ENCODE results near the gene HEATR5B.

DNA sequence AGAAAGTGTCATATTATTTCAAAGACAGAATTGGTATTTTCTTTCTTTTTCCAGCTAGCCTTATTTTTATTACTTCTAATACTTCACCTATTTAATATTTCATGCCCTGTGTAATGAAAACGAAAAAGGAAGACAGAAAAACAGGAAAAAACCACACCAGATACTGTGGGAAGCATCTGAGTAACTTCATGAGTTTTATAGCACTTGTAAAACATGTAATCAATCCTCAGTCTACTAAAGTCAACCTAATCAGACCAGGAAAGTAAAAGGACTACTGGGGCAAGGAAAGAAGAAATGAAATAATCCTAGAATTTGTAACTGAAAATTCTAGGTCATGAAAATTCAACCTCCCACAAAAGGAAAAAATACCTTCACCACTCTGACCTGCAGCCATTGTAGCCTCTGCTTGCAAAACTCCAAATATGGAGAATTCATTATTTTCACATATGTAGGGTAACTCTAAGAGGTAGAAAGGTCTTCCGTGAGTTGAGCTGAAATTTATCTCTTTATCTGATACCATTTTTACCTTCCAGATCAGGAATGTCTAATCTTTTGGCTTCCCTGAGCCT, 83.1 kb downstream of the HEATR5B start:
- TF ChIP-seq EZH2 (IDR thresholded peaks at IDR 0.05; ENCODE audit: low read length) = no peak
- TF ChIP-seq, protein P1, sequence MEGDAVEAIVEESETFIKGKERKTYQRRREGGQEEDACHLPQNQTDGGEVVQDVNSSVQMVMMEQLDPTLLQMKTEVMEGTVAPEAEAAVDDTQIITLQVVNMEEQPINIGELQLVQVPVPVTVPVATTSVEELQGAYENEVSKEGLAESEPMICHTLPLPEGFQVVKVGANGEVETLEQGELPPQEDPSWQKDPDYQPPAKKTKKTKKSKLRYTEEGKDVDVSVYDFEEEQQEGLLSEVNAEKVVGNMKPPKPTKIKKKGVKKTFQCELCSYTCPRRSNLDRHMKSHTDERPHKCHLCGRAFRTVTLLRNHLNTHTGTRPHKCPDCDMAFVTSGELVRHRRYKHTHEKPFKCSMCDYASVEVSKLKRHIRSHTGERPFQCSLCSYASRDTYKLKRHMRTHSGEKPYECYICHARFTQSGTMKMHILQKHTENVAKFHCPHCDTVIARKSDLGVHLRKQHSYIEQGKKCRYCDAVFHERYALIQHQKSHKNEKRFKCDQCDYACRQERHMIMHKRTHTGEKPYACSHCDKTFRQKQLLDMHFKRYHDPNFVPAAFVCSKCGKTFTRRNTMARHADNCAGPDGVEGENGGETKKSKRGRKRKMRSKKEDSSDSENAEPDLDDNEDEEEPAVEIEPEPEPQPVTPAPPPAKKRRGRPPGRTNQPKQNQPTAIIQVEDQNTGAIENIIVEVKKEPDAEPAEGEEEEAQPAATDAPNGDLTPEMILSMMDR (optimal IDR thresholded peaks at IDR 0.05 in 1 of 3, IDR thresholded peaks at IDR 0.05 in 1 of 3, conservative IDR thresholded peaks at IDR 0.05 in 1 of 3; ENCODE audit: extremely low read depth in 1 of 3, insufficient read depth in 2 of 3, low read length in 3 of 3) = no peak
